Endothelial cell of umbilical vein (primary cell): Measurements from ENCODE around the gene NLGN2. TPM values are rescaled to one million over a fixed set of nuclear protein-coding genes. Genes with fewer than 3 reads are reported as not detected.

ENCODE experiments used
- BruUV-seq: library from RNA; stranded (reverse); fragments of 400-500 nt; replicated peaks from 2 replicates; lab custom pipeline; 2021; lab: Mats Ljungman, UMichigan
- CTCF ChIA-PET: fragments of 300-600, 350-600 bp; sonication (Branson Sonifier 250); formaldehyde crosslinking; loops from one replicate; lab custom pipeline; 2021; ENCODE audit warnings: antibody characterized with exemption, inconsistent platforms; lab: Charles Lee
- POLR2A ChIA-PET: fragments of 300-600, 350-600 bp; sonication (Branson Sonifier 250); formaldehyde crosslinking; loops from one replicate; lab custom pipeline; 2021; ENCODE audit warnings: antibody characterized with exemption, inconsistent platforms; lab: Charles Lee
- DNase-seq: peaks from one replicate; pipeline ENCODE4 v3.0.0-alpha.2; 2011; ENCODE audit warnings: low read depth, low spot score
- FAIRE-seq: peaks from 2 replicates; lab custom pipeline; 2011; peaks lifted over from hg19 to GRCh38; lab: Jason Lieb, UNC
- H2AFZ ChIP-seq: 2 replicates; pipeline ENCODE4 v1.6.0; 2012; ENCODE audit warnings: low read depth, low read length, control low read depth, inconsistent platforms
- H3K27ac ChIP-seq: 2 replicates; pipeline ENCODE4 v1.5.1; 2011; ENCODE audit warnings: low read depth, mild to moderate bottlenecking, control low read depth, low read length, moderate library complexity; ENCODE audit not compliant: insufficient read depth
- H3K27me3 ChIP-seq, 2 experiments: 2 replicates each; pipeline versions ENCODE4 v1.6.0 to v1.6.1; 2011; ENCODE audit warnings: low read length in 2 of 2, mixed read lengths in 1 of 2; ENCODE audit not compliant: control insufficient read depth in 2 of 2, insufficient read depth in 2 of 2
- H3K36me3 ChIP-seq, 2 experiments: 2 replicates in 1 of 2; 3 replicates in 1 of 2; pipeline ENCODE4 v1.5.1; 2011; ENCODE audit warnings: low read length in 2 of 2, mild to moderate bottlenecking in 1 of 2, moderate library complexity in 1 of 2; ENCODE audit not compliant: control insufficient read depth in 2 of 2, insufficient read depth in 2 of 2; ENCODE audit errors: extremely low read depth in 1 of 2
- H3K4me1 ChIP-seq: 3 replicates; pipeline ENCODE4 v1.5.1; 2011; ENCODE audit warnings: mild to moderate bottlenecking, low read length; ENCODE audit not compliant: control insufficient read depth, insufficient read depth; ENCODE audit errors: extremely low read depth
- H3K4me2 ChIP-seq: 2 replicates; pipeline ENCODE4 v1.6.1; 2011; ENCODE audit warnings: low read length, control low read depth, mixed read lengths; ENCODE audit not compliant: insufficient read depth
- H3K4me3 ChIP-seq, 3 experiments: fragments of 200-600 bp in 1 of 3; sonication (generic), shearing (Covaris generic) in 1 of 3; replicated peaks in 1 of 3; 2 replicates each; pipeline ENCODE4 v1.5.1; 2011 to 2016; ENCODE audit warnings: control low read depth in 3 of 3, low read length in 3 of 3, mild to moderate bottlenecking in 2 of 3, inconsistent platforms in 1 of 3, low read depth in 1 of 3, moderate library complexity in 1 of 3; ENCODE audit not compliant: insufficient read depth in 1 of 3
- H3K79me2 ChIP-seq: 2 replicates; pipeline ENCODE4 v1.6.0; 2012; ENCODE audit warnings: low read length, inconsistent platforms; ENCODE audit not compliant: control insufficient read depth, insufficient read depth
- H3K9ac ChIP-seq: replicated peaks from 2 replicates; pipeline ENCODE3; 2011; ENCODE audit warnings: low read length, control low read depth; ENCODE audit not compliant: insufficient read depth; ENCODE audit errors: extremely low read depth
- H3K9me1 ChIP-seq: replicated peaks from 3 replicates; pipeline ENCODE4 v1.6.0; 2011; ENCODE audit warnings: mild to moderate bottlenecking, low read length; ENCODE audit not compliant: control insufficient read depth, insufficient read depth; ENCODE audit errors: extremely low read depth
- H3K9me3 ChIP-seq: replicated peaks from 2 replicates; pipeline ENCODE4 v1.5.1; 2012; ENCODE audit warnings: low read length, inconsistent platforms; ENCODE audit not compliant: control insufficient read depth, insufficient read depth
- H4K20me1 ChIP-seq: replicated peaks from 2 replicates; pipeline ENCODE3; 2011; ENCODE audit warnings: mild to moderate bottlenecking, low read length; ENCODE audit not compliant: control insufficient read depth, insufficient read depth; ENCODE audit errors: extremely low read depth
- EZH2 ChIP-seq: IDR thresholded peaks from 2 replicates; pipeline ENCODE4 v1.6.1; 2012; ENCODE audit warnings: borderline replicate concordance, low read depth, mild to moderate bottlenecking, moderate library complexity, low read length, inconsistent platforms; ENCODE audit not compliant: severe bottlenecking
- FOS ChIP-seq: IDR thresholded peaks from 2 replicates; pipeline ENCODE4 v1.6.1; 2011; ENCODE audit warnings: mild to moderate bottlenecking, low read length, moderate library complexity, borderline replicate concordance; ENCODE audit not compliant: insufficient read depth
- GATA2 ChIP-seq: IDR thresholded peaks from 2 replicates; pipeline ENCODE4 v1.7.0; 2011; ENCODE audit warnings: low read depth, mild to moderate bottlenecking, moderate library complexity, mixed read lengths, low read length; ENCODE audit not compliant: insufficient read length, insufficient read depth
- JUN ChIP-seq: IDR thresholded peaks from 2 replicates; pipeline ENCODE4 v1.6.1; 2011; ENCODE audit warnings: borderline replicate concordance, low read depth; ENCODE audit not compliant: insufficient read length, insufficient read depth
- MYC ChIP-seq: IDR thresholded peaks from one replicate; pipeline ENCODE4 v1.6.1; 2011; ENCODE audit warnings: mild to moderate bottlenecking, low read depth, low read length
- POLR2A ChIP-seq: IDR thresholded peaks from 2 replicates; pipeline ENCODE4 v1.6.1; 2012; ENCODE audit warnings: low read depth, mild to moderate bottlenecking, control low read depth, low read length
- POLR2AphosphoS5 ChIP-seq: IDR thresholded peaks from 2 replicates; pipeline ENCODE4 v1.6.1; 2012; ENCODE audit warnings: low read depth, mild to moderate bottlenecking, control low read depth, low read length, moderate library complexity; ENCODE audit not compliant: insufficient read depth
- dilution Hi-C: fragments of 300-500 bp; cut with MboI; formaldehyde crosslinking; loops from one replicate; pipeline ENCODE4 v1.15.0; 2019; ENCODE audit warnings: low sequenced_read_pairs; ENCODE audit not compliant: extremely low pct_ligation_motif_present
- intact Hi-C: fragments of 100-400 bp; cut with micrococcal nuclease; formaldehyde crosslinking; loops from one replicate; pipeline ENCODE4 v1.10.0; 2022
- polyA plus RNA-seq, 4 experiments: library from polyadenylated mRNA; depleted of rRNA in 3 of 4; stranded (reverse) in 3 of 4; unstranded in 1 of 4; fragments of >200 nt; gene quantifications; 2 replicates each; pipeline versions ENCODE4 v1.2.1 to v1.2.3, GENCODE V29; 2011 to 2012; ENCODE audit warnings: missing spikeins in 1 of 4
- total RNA-seq: library from RNA; stranded (reverse); gene quantifications from 2 replicates; pipeline ENCODE4 v1.2.3, GENCODE V29; 2021
- TF ChIP-seq, protein P1 (sequence below): IDR thresholded peaks from 2 replicates; pipeline ENCODE4 v1.6.1; 2011; ENCODE audit not compliant: insufficient read depth, insufficient read length
- TF ChIP-seq, protein P2 (sequence below), 2 donors: IDR thresholded peaks; 1 replicate in 1 of 2; 2 replicates in 1 of 2; pipeline ENCODE4 v1.5.1; 2011; ENCODE audit warnings: low read length in 2 of 2, mild to moderate bottlenecking in 2 of 2, moderate library complexity in 2 of 2, control low read depth in 1 of 2, inconsistent platforms in 1 of 2, low read depth in 1 of 2; ENCODE audit not compliant: insufficient read depth in 1 of 2; ENCODE audit errors: extremely low read depth in 1 of 2

The NLGN2 gene
- total and polyA plus RNA-seq, 2 donors (not counting 3 experiments of a cell fraction or from before 2014, with no cell fraction given) = 15.4 to 25.9 TPM

DNA sequence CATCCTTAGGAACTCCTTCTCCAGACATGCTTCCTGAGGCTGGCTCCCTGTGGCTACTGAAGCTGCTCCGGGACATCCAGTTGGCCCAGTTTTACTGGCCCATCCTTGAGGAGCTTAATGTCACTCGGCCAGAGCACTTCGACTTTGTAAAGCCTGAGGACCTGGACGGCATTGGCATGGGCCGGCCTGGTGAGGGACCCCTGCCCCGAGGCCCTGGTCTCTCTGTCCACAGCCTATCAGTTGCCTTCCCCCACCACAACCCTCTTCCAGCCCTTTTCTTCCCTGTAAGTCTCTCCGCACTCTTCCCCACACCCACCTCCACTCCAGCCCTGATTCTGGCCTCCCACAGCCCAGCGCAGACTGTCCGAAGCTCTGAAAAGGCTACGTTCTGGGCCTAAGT, 24.7 kb upstream of the NLGN2 start:
- Histone ChIP-seq H4K20me1 (no peaks in the 10 kb centered on the region), H3K36me3 (no peaks in the 10 kb centered on the region), H3K4me1 (peaks cover 5% of the 10 kb centered on the region), H3K27me3 (peaks cover 25 to 33% of the 10 kb centered on the region in 2 experiments), H3K9ac (no peak overlapping the region), H3K9me1 (no peaks in the 10 kb centered on the region), H2AFZ (no peak overlapping the region), H3K4me2 (no peak overlapping the region), H3K27ac (no peak overlapping the region), H3K9me3 (no peaks in the 10 kb centered on the region), H3K4me3 (no peak overlapping the region), H3K79me2 (no peaks in the 10 kb centered on the region)
- intact Hi-C loops (no loop called here), dilution Hi-C loops (no loop called here)
- BruUV-seq = no TSS peak
- FAIRE-seq (no peak), DNase-seq (no peak)
- TF ChIP-seq POLR2A (no peak), EZH2 (no peak), MYC (no peak)
- CTCF ChIA-PET = no interaction called here
- POLR2A ChIA-PET = no interaction called here

DNA sequence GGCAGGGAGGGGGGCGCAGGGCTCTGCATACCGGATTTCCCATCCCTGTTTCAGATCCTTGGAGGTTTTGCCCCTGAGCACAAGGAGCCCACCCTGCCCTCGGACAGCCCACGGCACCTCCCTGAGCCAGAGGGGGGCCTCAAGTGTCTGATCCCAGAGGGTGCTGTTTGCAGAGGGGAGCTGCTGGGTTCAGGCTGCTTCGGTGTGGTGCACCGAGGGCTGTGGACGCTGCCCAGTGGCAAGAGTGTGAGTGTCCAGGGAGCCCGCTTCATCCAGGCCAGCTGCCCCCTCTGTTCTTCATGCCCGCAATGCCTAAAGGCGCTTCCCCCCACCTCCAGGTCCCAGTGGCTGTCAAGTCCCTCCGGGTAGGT, 24.3 kb upstream of the NLGN2 start:
- Histone ChIP-seq H3K79me2 (no peaks in the 10 kb centered on the region), H3K4me3 (no peak overlapping the region), H3K9ac (no peak overlapping the region), H3K27me3 (peaks cover 25 to 33% of the 10 kb centered on the region in 2 experiments), H3K4me1 (peaks cover 5% of the 10 kb centered on the region), H3K36me3 (no peaks in the 10 kb centered on the region), H4K20me1 (no peaks in the 10 kb centered on the region), H3K9me3 (no peaks in the 10 kb centered on the region), H3K27ac (no peak overlapping the region), H2AFZ (no peak overlapping the region), H3K9me1 (no peaks in the 10 kb centered on the region), H3K4me2 (no peak overlapping the region)
- TF ChIP-seq, protein P1, sequence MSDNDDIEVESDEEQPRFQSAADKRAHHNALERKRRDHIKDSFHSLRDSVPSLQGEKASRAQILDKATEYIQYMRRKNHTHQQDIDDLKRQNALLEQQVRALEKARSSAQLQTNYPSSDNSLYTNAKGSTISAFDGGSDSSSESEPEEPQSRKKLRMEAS = no peak
- TF ChIP-seq POLR2AphosphoS5 = no peak
- TF ChIP-seq POLR2A = no peak
- no peak for TF ChIP-seq JUN
- no peak for TF ChIP-seq MYC
- TF ChIP-seq FOS = no peak
- no peak for TF ChIP-seq GATA2
- TF ChIP-seq, protein P2, sequence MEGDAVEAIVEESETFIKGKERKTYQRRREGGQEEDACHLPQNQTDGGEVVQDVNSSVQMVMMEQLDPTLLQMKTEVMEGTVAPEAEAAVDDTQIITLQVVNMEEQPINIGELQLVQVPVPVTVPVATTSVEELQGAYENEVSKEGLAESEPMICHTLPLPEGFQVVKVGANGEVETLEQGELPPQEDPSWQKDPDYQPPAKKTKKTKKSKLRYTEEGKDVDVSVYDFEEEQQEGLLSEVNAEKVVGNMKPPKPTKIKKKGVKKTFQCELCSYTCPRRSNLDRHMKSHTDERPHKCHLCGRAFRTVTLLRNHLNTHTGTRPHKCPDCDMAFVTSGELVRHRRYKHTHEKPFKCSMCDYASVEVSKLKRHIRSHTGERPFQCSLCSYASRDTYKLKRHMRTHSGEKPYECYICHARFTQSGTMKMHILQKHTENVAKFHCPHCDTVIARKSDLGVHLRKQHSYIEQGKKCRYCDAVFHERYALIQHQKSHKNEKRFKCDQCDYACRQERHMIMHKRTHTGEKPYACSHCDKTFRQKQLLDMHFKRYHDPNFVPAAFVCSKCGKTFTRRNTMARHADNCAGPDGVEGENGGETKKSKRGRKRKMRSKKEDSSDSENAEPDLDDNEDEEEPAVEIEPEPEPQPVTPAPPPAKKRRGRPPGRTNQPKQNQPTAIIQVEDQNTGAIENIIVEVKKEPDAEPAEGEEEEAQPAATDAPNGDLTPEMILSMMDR (IDR thresholded peaks at IDR 0.05; ENCODE audit: extremely low read depth in 1 of 2, insufficient read depth in 1 of 2, low read depth in 1 of 2, low read length in 2 of 2) = no peak
- TF ChIP-seq EZH2 = no peak
- intact Hi-C loops = no loop called here
- POLR2A ChIA-PET = no interaction called here
- dilution Hi-C loops = no loop called here
- BruUV-seq = no TSS peak
- FAIRE-seq (no peak), DNase-seq (no peak)
- CTCF ChIA-PET = interaction anchor here (1.3 kb wide), 1 partner anchor 21 kb away, joined by 3 read pairs; the partner anchor contains the start of gene TMEM256
